Stimulated activated CD4-positive, alpha-beta T cell treated with anti-CD3 and anti-CD28 coated beads, Interleukin-4, amount 100 ng/mL, for 24 hours (primary cell): Measurements from ENCODE around the gene HAP1.

ENCODE experiments used
- DNase-seq: peaks from one replicate; pipeline ENCODE4 v3.0.0-alpha.2; 2020

Gene HAP1

GRCh38 chr17:41762391-41762790 is 27.9 kb upstream of the HAP1 start:
- DNase-seq = no peak

- no peak for DNase-seq
These were observed 26.4 kb upstream of the HAP1 start for GRCh38 chr17:41760878-41761277.

GRCh38 chr17:41758601-41759000 is 24.2 kb upstream of the HAP1 start:
- DNase-seq = no peak

- DNase-seq = no peak
These were observed 19.6 kb upstream of the HAP1 start for GRCh38 chr17:41754066-41754465.

GRCh38 chr17:41751288-41751687 is 16.8 kb upstream of the HAP1 start:
- DNase-seq = no peak

- DNase-seq = no peak
These were observed 16.4 kb upstream of the HAP1 start for GRCh38 chr17:41750862-41751261.

GRCh38 chr17:41748275-41748674 is 13.8 kb upstream of the HAP1 start:
- DNase-seq = no peak

- DNase-seq = no peak
These were observed 7.3 kb upstream of the HAP1 start for GRCh38 chr17:41741709-41742108.

- no peak for DNase-seq
These were observed 6.1 kb upstream of the HAP1 start for GRCh38 chr17:41740506-41740905.

- no peak for DNase-seq
These were observed 5.4 kb upstream of the HAP1 start for GRCh38 chr17:41739661-41740352.

- no peak for DNase-seq
These were observed 4.3 kb upstream of the HAP1 start for GRCh38 chr17:41738801-41739112.

GRCh38 chr17:41738077-41738800 is 3.8 kb upstream of the HAP1 start:
- peak; percentile 84 for DNase-seq

GRCh38 chr17:41737680-41738023 is 3.2 kb upstream of the HAP1 start:
- no peak for DNase-seq

- no peak for DNase-seq
These were observed 2.7 kb upstream of the HAP1 start for GRCh38 chr17:41736983-41737679.

GRCh38 chr17:41735744-41736143 is 1.3 kb upstream of the HAP1 start:
- DNase-seq = no peak

GRCh38 chr17:41734949-41735313 is 488 bp upstream of the HAP1 start:
- DNase-seq = no peak

GRCh38 chr17:41733348-41734138 is 900 bp downstream of the HAP1 start:
- no peak for DNase-seq

GRCh38 chr17:41731836-41732235 is 2.6 kb downstream of the HAP1 start:
- DNase-seq = no peak

- DNase-seq = no peak
These were observed 4.0 kb downstream of the HAP1 start for GRCh38 chr17:41730479-41730878.

- no peak for DNase-seq
These were observed 6.4 kb downstream of the HAP1 start for GRCh38 chr17:41728056-41728455.

GRCh38 chr17:41725134-41725533 is 9.3 kb downstream of the HAP1 start:
- DNase-seq = no peak

- no peak for DNase-seq
These were observed 9.9 kb downstream of the HAP1 start for GRCh38 chr17:41724476-41725050.

- no peak for DNase-seq
These were observed 10.5 kb downstream of the HAP1 start for GRCh38 chr17:41723801-41724475.
